ENCODE data around the gene SERGEF.

SERGEF gene

DNA sequence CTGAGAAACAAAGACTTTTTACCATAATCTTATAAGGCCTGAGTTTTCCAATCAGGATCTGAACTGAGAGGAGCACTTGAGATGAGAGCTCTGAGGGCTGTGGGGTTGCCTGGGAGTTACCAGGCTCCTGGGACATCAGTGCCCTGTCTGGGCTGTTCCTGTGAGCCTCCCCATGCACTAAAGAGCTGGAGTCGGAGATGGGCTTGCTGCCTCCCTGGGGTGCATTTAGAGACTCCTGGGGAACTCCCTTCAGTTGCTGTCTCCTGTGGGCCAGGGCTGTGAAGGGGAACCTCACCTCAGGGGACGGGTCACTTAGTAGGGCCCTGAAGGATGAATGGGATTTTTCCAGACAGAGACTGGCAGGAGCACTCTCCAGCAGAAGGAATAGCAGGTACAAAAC lies 244.9 kb downstream of the SERGEF start:
- H3K4me3 ChIP-seq (ENCODE audit: control insufficient read depth, low read depth, low read length): no peak overlapping the region
- TF ChIP-seq, protein P1, sequence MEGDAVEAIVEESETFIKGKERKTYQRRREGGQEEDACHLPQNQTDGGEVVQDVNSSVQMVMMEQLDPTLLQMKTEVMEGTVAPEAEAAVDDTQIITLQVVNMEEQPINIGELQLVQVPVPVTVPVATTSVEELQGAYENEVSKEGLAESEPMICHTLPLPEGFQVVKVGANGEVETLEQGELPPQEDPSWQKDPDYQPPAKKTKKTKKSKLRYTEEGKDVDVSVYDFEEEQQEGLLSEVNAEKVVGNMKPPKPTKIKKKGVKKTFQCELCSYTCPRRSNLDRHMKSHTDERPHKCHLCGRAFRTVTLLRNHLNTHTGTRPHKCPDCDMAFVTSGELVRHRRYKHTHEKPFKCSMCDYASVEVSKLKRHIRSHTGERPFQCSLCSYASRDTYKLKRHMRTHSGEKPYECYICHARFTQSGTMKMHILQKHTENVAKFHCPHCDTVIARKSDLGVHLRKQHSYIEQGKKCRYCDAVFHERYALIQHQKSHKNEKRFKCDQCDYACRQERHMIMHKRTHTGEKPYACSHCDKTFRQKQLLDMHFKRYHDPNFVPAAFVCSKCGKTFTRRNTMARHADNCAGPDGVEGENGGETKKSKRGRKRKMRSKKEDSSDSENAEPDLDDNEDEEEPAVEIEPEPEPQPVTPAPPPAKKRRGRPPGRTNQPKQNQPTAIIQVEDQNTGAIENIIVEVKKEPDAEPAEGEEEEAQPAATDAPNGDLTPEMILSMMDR (IDR thresholded peaks at IDR 0.05; ENCODE audit: control insufficient read depth, insufficient read depth, low read depth, low read length, missing control alignments): no peak
- DNase-seq (ENCODE audit: low read depth): no peak

DNA sequence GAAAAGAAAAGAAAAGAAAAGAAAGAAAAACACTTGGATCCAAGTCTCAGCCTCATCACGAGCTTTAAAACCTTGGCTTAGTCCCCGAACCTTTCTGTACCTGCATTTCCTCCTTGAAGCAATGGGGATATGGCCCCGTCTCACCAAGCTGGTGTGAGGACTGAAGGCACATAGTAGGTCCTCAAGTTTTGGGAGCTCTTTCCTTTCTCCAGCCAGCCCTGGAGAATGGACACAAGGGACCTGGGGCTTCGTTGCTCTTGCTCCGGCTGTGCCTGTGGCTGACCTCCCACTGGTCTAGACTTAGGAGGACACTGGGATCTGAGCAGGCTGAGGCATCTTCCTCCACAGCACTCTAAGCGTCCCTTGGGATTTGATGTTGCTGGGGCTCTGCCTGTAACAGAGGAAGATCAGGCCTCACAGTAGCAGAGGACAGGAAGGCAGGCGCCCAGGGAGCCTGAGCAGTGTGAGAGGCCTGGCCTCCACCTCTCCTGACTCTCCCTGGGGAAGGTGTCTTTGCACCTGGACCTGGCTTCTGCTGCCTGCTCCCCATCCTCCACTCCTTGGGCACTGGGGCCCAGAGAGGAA lies 245.5 kb downstream of the SERGEF start:
- H3K4me3 ChIP-seq (ENCODE audit: control insufficient read depth, low read depth, low read length): no peak overlapping the region
- TF ChIP-seq, protein P1 (IDR thresholded peaks at IDR 0.05; ENCODE audit: control insufficient read depth, insufficient read depth, low read depth, low read length, missing control alignments): no peak
- no peak for DNase-seq (ENCODE audit: low read depth)

DNA sequence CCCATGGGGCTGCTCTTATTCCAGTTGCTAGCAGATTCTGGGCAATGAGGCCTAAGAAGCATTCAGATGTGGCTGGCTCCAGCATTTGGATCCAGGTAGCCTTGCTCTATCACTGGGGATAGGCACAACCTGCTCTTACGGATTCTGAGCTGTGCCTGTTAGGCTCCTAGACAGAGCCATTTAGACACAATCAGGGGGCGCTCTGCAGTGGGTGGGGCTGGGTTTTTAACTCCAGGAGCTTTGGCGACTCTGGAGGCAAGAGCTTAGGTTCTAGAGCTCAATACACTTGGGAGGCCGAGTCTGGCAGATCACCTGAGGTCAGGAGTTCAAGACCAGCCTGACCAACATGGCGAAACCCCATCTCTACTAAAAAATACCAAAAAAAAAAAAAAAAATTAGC lies 246.3 kb downstream of the SERGEF start:
- TF ChIP-seq, protein P1 (IDR thresholded peaks at IDR 0.05; ENCODE audit: control insufficient read depth, insufficient read depth, low read depth, low read length, missing control alignments): peak; percentile 20
- DNase-seq (ENCODE audit: low read depth): no peak
- H3K4me3 ChIP-seq (ENCODE audit: control insufficient read depth, low read depth, low read length): no peak overlapping the region

DNA sequence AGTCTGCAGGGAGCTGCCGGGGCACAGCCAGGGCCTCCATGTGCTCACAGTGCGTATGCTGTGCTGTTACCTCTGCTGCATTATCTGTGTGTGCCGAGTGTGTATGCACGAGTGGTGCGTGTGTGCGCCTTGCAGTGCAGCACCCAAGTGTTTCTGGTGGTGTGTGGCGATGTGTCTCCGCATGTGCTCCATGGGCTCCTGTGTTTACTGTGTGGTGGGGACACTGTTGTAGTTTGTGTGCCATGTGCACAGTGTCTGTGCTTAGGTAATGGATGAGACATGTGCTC lies 246.8 kb downstream of the SERGEF start:
- TF ChIP-seq, protein P1 (IDR thresholded peaks at IDR 0.05; ENCODE audit: control insufficient read depth, insufficient read depth, low read depth, low read length, missing control alignments): no peak
- H3K4me3 ChIP-seq (ENCODE audit: control insufficient read depth, low read depth, low read length): no peak overlapping the region
- DNase-seq (ENCODE audit: low read depth): no peak

DNA sequence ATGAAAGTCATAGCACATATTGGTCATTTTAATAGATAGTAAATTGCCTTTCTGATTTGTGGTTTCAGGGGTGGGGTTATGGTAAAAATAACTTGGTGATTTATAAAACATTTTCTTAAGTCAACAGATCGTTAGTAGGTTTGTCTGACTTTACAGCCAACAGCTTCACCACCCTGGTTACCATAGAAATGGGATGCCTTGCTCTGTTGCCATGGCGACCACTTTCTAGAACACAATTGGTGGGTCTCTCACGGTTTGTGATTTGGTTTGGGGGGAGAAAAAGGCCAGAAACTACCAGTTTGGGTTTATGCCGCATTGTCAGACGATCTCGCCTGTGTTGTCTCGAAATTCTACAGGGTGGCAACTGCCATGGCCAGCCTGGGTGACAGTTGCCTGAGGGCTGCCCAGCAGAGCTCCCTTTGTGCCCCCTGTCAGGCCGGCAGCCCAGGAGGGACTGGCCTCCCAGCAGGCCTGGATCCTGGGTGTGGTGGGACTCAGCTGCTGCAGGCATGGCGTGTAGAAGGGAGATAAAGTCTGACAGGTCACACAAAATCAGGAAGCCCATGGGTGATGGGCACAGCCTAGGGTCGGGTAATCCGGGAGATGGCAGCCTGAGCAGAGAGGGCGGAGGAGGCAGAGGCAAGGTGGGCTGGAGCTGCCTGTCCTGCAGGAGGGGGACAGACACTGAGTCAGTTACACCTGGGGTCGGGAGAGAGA lies 247.3 kb downstream of the SERGEF start:
- no peak for DNase-seq (ENCODE audit: low read depth)
- no peak overlapping the region for H3K4me3 ChIP-seq (ENCODE audit: control insufficient read depth, low read depth, low read length)
- TF ChIP-seq, protein P1 (IDR thresholded peaks at IDR 0.05; ENCODE audit: control insufficient read depth, insufficient read depth, low read depth, low read length, missing control alignments): no peak

DNA sequence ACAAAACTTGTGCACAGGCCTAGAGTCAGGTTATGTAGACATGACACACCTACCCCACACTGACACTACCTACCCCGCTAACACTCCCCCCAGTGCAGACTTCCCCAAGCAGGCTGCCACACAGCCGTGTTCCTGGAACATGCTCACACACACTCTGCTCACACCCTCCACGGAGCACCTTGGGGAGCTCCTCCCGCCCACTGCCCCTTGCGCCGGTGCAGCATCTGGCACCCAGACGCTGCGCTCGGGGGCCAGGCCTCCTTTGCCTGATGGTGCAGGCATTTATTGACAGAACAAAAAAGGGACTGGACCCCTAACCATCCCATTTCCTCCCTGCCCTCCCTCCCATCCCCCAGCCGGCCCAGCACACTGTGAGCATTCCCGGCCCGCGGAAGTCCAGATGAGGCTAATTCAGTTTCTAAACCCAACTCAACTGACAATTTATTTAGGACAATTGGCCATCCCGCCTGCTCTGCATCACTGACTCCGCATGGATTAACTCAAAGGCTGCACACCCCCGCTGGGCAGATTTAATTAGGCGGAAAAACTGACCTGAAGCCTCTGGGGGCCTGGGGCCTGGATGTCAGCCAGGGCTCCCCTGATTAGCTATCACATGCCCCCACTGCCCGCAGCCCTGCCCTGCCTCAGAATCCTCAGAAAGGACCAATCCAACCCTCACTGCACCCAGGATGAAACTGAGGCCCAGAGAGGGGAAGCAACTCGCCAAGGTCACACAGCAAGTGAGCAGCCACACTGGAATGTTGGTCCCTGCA lies 248.2 kb downstream of the SERGEF start:
- DNase-seq (ENCODE audit: low read depth): no peak
- TF ChIP-seq, protein P1 (IDR thresholded peaks at IDR 0.05; ENCODE audit: control insufficient read depth, insufficient read depth, low read depth, low read length, missing control alignments): no peak
- no peak overlapping the region for H3K4me3 ChIP-seq (ENCODE audit: control insufficient read depth, low read depth, low read length)
